Stomach (tissue), 9 donors: ENCODE measurements around the gene GBX2. TPM values are rescaled to one million over a fixed set of nuclear protein-coding genes. Genes with fewer than 3 reads are reported as not detected.

Source experiments
- DNase-seq, 2 donors: peaks; one replicate each; pipeline versions ENCODE4 v3.0.0 to v3.0.0-alpha.2; 2013 to 2019
- H3K27ac ChIP-seq, 5 donors: fragments of 200-600 bp in 4 of 5; sonication (generic) in 4 of 5; one replicate each; pipeline ENCODE4 v1.5.1; 2013 to 2019; ENCODE audit warnings: mild to moderate bottlenecking in 1 of 5, moderate library complexity in 1 of 5
- H3K27me3 ChIP-seq, 3 donors: fragments of 200-600 bp; sonication (generic); one replicate each; pipeline ENCODE4 v1.5.1; 2017 to 2019; ENCODE audit warnings: mixed run types in 1 of 3
- H3K36me3 ChIP-seq, 4 donors: fragments of 200-600 bp; sonication (generic); 1 replicate in 3 of 4; 2 replicates in 1 of 4; pipeline ENCODE4 v1.5.1; 2016 to 2019
- H3K4me1 ChIP-seq, 4 donors: fragments of 200-600 bp; sonication (generic); one replicate each; pipeline ENCODE4 v1.5.1; 2016 to 2019
- H3K4me3 ChIP-seq, 4 donors: fragments of 200-600 bp; sonication (generic) in 3 of 4; one replicate each; pipeline ENCODE4 v1.5.1; 2016 to 2019; ENCODE audit warnings: mild to moderate bottlenecking in 1 of 4
- H3K9me3 ChIP-seq, 4 donors: fragments of 200-600 bp; sonication (generic); one replicate each; pipeline ENCODE4 v1.5.1; 2016 to 2019
- EP300 ChIP-seq: sonication (generic); formaldehyde crosslinking; IDR thresholded peaks from one replicate; pipeline ENCODE4 v1.6.1; 2017; ENCODE audit warnings: antibody characterized with exemption
- POLR2A ChIP-seq, 4 donors: fragments of 450-650 bp; IDR thresholded peaks; one replicate each; pipeline ENCODE4 v1.6.1; 2016; ENCODE audit warnings: antibody characterized with exemption in 4 of 4, control low read depth in 2 of 4, mild to moderate bottlenecking in 1 of 4, moderate library complexity in 1 of 4
- POLR2AphosphoS5 ChIP-seq, 3 donors: sonication (generic); formaldehyde crosslinking; IDR thresholded peaks; one replicate each; pipeline ENCODE4 v1.6.1; 2016; ENCODE audit warnings: antibody characterized with exemption in 3 of 3
- WGBS, 5 donors: extraction: QIAGEN DNeasy Blood & Tissue Kit in 3 of 5; methylation state at CpG; one replicate each; pipeline versions ENCODE4 v1.1.5 to v1.1.7; 2013 to 2018; 5-methylcytosine and 5-hydroxymethylcytosine counted together
- intact Hi-C: fragments of 100-400 bp; cut with DNase I; formaldehyde crosslinking; loops from one replicate; pipeline ENCODE4 v1.15.1; 2023; ENCODE audit warnings: low total_unique reads
- polyA plus RNA-seq, 3 donors: library from polyadenylated mRNA; stranded (reverse); fragments of 200-250 nt; gene quantifications; one replicate each; pipeline ENCODE4 v1.2.3, GENCODE V29; 2013
- total RNA-seq, 5 donors: library from RNA; depleted of rRNA; stranded (reverse); fragments of >200 nt; gene quantifications; one replicate each; pipeline versions ENCODE4 v1.1.0 to v1.2.3, GENCODE V29; 2014 to 2016
- TF ChIP-seq, protein P1 (sequence below), 7 experiments: fragments of 450-650 bp in 4 of 7; fragments of 200-600 bp in 3 of 7; sonication (generic) in 3 of 7; IDR thresholded peaks; one replicate each; pipeline ENCODE4 v1.5.1; 2016 to 2019; ENCODE audit warnings: antibody characterized with exemption in 7 of 7, control low read depth in 2 of 7, mild to moderate bottlenecking in 1 of 7
- donor health status: healthy with polysubstance abuse.
- donor health status: Bipolar disorder and iron deficiency.
- donor health status: healthy.

The GBX2 gene
- total and polyA plus RNA-seq, 8 donors, result 0.55 TPM; not detected in 7

GRCh38 chr2:236166796-236167296 lies 1.3 kb downstream of the GBX2 start:
- H3K4me1 ChIP-seq, result peaks cover 42 to 80% (median 62%) of the 10 kb centered on the region in 4 donors
- TF ChIP-seq, protein P1, sequence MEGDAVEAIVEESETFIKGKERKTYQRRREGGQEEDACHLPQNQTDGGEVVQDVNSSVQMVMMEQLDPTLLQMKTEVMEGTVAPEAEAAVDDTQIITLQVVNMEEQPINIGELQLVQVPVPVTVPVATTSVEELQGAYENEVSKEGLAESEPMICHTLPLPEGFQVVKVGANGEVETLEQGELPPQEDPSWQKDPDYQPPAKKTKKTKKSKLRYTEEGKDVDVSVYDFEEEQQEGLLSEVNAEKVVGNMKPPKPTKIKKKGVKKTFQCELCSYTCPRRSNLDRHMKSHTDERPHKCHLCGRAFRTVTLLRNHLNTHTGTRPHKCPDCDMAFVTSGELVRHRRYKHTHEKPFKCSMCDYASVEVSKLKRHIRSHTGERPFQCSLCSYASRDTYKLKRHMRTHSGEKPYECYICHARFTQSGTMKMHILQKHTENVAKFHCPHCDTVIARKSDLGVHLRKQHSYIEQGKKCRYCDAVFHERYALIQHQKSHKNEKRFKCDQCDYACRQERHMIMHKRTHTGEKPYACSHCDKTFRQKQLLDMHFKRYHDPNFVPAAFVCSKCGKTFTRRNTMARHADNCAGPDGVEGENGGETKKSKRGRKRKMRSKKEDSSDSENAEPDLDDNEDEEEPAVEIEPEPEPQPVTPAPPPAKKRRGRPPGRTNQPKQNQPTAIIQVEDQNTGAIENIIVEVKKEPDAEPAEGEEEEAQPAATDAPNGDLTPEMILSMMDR (IDR thresholded peaks at IDR 0.05), result no peak
- TF ChIP-seq POLR2AphosphoS5 (IDR thresholded peaks at IDR 0.05), result no peak
- no peak for TF ChIP-seq POLR2A (IDR thresholded peaks at IDR 0.05)
- TF ChIP-seq EP300, result no peak
- no peak for DNase-seq
- no peaks in the 10 kb centered on the region for H3K36me3 ChIP-seq
- peak overlapping the region; percentile 27 to 54 (median 38) for H3K4me3 ChIP-seq
- H3K27ac ChIP-seq, result no peak overlapping the region
- peaks cover 68 to 100% (median 99%) of the 10 kb centered on the region in 3 donors for H3K27me3 ChIP-seq
- 2 to 5% (median 4%) methylated on average over 15 to 29 of the region's 29 CpGs for WGBS, 5 donors
- intact Hi-C loops, result loop anchor here (5.0 kb wide), 1 partner anchor 390 kb away; no protein-coding TSS in a partner anchor
- H3K9me3 ChIP-seq, result peaks cover 0 to 8% (median 0%) of the 10 kb centered on the region in 4 donors

- Histone ChIP-seq H3K9me3 (peaks cover 0 to 2% (median 0%) of the 10 kb centered on the region in 4 donors), H3K36me3 (no peaks in the 10 kb centered on the region), H3K27me3 (peaks cover 68 to 100% (median 99%) of the 10 kb centered on the region in 3 donors), H3K4me3 (peak overlapping the region; percentile 24 to 54 (median 34)), H3K27ac (no peak overlapping the region), H3K4me1 (peaks cover 42 to 73% (median 56%) of the 10 kb centered on the region in 4 donors)
- peak in 1 of 2 donors; percentile 53 for DNase-seq
- 4 to 9% (median 6%) methylated on average over 49 to 58 of the region's 58 CpGs for WGBS, 5 donors
- intact Hi-C loops, result loop anchor here (5.0 kb wide), 1 partner anchor 389 kb away; no protein-coding TSS in a partner anchor
- TF ChIP-seq POLR2A (IDR thresholded peaks at IDR 0.05) (no peak), EP300 (no peak), POLR2AphosphoS5 (IDR thresholded peaks at IDR 0.05) (no peak)
- TF ChIP-seq, protein P1 (IDR thresholded peaks at IDR 0.05), result no peak
Observed at GRCh38 chr2:236165842-236166795, 2.1 kb downstream of the GBX2 start.

DNA sequence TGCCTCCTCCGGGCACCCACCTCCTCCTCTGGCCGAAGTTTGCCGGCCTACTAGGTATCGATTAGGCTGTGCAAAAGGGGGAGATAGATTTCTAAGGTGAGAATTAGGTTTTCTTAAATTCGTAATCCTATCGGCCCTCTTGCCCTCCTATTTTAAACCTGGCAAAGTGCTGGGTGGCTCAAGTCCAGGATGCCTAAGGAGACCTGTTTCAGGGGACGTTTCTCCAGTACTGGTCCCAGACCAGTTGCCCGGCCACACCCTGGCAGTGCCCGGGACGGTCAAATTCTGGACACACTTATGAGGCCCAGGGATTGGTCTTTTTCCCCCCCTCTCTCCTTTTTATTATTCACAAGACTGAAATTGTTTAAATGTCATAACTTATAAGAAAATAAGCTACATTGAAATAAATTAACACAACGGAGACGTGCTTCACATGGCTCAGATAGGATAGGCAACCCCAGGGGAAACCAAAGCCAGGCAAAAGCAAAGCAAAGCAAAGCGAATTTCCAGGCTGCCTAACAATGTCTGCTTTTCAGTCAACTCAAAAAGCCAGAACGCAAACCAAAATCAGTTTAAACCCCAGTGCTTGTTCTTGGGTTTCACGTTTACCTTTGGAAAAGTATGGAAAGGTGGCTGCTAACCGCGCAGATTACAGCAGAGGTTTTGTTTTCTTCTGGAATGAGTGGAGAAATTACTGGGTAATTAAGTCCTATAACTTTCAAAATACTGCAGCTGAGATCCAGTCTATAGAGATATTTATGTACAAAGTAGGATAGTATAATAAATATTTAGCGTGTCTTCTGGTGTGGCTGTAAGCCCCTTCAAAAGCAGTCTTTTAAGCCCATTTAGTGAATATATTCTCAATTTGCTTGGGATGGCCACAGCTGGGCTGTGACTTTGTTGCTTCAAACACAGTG lies 3.0 kb downstream of the GBX2 start:
- WGBS, 5 donors, result 15 to 21% (median 17%) methylated on average over 18 of the region's 18 CpGs
- TF ChIP-seq POLR2A (IDR thresholded peaks at IDR 0.05), result no peak
- TF ChIP-seq, protein P1 (IDR thresholded peaks at IDR 0.05), result no peak
- no peak for TF ChIP-seq POLR2AphosphoS5 (IDR thresholded peaks at IDR 0.05)
- no peak for TF ChIP-seq EP300
- Histone ChIP-seq H3K27me3 (peaks cover 64 to 100% (median 100%) of the 10 kb centered on the region in 3 donors), H3K4me1 (peaks cover 42 to 71% (median 56%) of the 10 kb centered on the region in 4 donors), H3K4me3 (peak overlapping the region in 3 of 4 donors; percentile 28 to 51 (median 40)), H3K36me3 (no peaks in the 10 kb centered on the region), H3K9me3 (no peaks in the 10 kb centered on the region), H3K27ac (no peak overlapping the region)
- intact Hi-C loops, result loop anchor here (5.0 kb wide), 1 partner anchor 388 kb away; no protein-coding TSS in a partner anchor
- no peak for DNase-seq
